K562 (cell line): Measurements from ENCODE around the gene ADCY5. TPM values are rescaled to one million over a fixed set of nuclear protein-coding genes. Genes with fewer than 3 reads are reported as not detected.

Source experiments
- ATAC-seq: fragments of 200-7000 bp; cut with Tn5 transposase; 3 replicates; pipeline ENCODE4 v1.9.1; 2020; ENCODE audit warnings: moderate library complexity
- BruUV-seq: library from RNA; stranded (reverse); fragments of 400-500 nt; replicated peaks from 2 replicates; lab custom pipeline; 2021; lab: Mats Ljungman, UMichigan
- CTCF ChIA-PET: fragments of 300-600 bp; formaldehyde crosslinking; extraction: SDS; loops from one replicate; lab custom pipeline; 2021; ENCODE audit warnings: low intra/inter-chr PET ratio; lab: Yijun Ruan, JAX
- POLR2A ChIA-PET: fragments of 300-600, 350-650 bp; sonication (Branson Sonifier 250); formaldehyde crosslinking; extraction: SDS; loops from one replicate; lab custom pipeline; 2021; ENCODE audit warnings: antibody characterized with exemption, inconsistent platforms; lab: Yijun Ruan, JAX
- DNase-seq, 4 experiments: peaks; one replicate each; pipeline versions ENCODE4 v3.0.0 to v3.0.0-alpha.2; 2011 to 2018; ENCODE audit warnings: low spot score in 3 of 4, mixed read lengths in 3 of 4; ENCODE audit errors: extremely low read depth in 1 of 4
- FAIRE-seq: peaks from 2 replicates; lab custom pipeline; 2011; peaks lifted over from hg19 to GRCh38; lab: Jason Lieb, UNC
- H2AFZ ChIP-seq: 2 replicates; pipeline ENCODE4 v1.6.0; 2011; ENCODE audit warnings: low read depth, low read length, control low read depth, inconsistent platforms
- H3K27ac ChIP-seq: fragments of 200-600 bp; 3 replicates; pipeline ENCODE4 v1.8.0; 2011; ENCODE audit warnings: low read depth, mild to moderate bottlenecking, control low read depth, inconsistent platforms, low read length, moderate library complexity, mixed read lengths; ENCODE audit errors: extremely low read depth
- H3K27me3 ChIP-seq, 2 experiments: fragments of 300-600 bp in 1 of 2; 2 replicates in 1 of 2; 3 replicates in 1 of 2; pipeline versions ENCODE4 v1.6.0 to v1.8.0; 2011; ENCODE audit warnings: inconsistent platforms in 2 of 2, low read length in 2 of 2, mild to moderate bottlenecking in 1 of 2, mixed read lengths in 1 of 2, moderate library complexity in 1 of 2; ENCODE audit not compliant: control insufficient read depth in 2 of 2, insufficient read depth in 2 of 2
- H3K36me3 ChIP-seq: fragments of 300-600 bp; 3 replicates; pipeline ENCODE4 v1.8.0; 2011; ENCODE audit warnings: mild to moderate bottlenecking, low read length, inconsistent platforms; ENCODE audit not compliant: control insufficient read depth, insufficient read depth
- H3K4me1 ChIP-seq, 2 experiments: fragments of 200-600 bp in 1 of 2; replicated peaks in 1 of 2; 2 replicates in 1 of 2; 3 replicates in 1 of 2; pipeline versions ENCODE4 v1.5.1 to v1.8.0; 2011; ENCODE audit warnings: inconsistent platforms in 2 of 2, low read length in 2 of 2, mild to moderate bottlenecking in 1 of 2, mixed read lengths in 1 of 2, moderate library complexity in 1 of 2; ENCODE audit not compliant: control insufficient read depth in 2 of 2, insufficient read depth in 2 of 2
- H3K4me2 ChIP-seq: 2 replicates; pipeline ENCODE4 v1.6.1; 2011; ENCODE audit warnings: low read length, control low read depth, inconsistent platforms, mixed read lengths; ENCODE audit not compliant: insufficient read depth
- H3K4me3 ChIP-seq: fragments of 200-600 bp; sonication (generic), shearing (Covaris generic); 2 replicates; pipeline ENCODE4 v1.5.1; 2016; ENCODE audit warnings: control low read depth, inconsistent platforms
- H3K79me2 ChIP-seq: fragments of 200-600 bp; 3 replicates; pipeline ENCODE4 v1.8.0; 2011; ENCODE audit warnings: low read length, inconsistent platforms; ENCODE audit not compliant: control insufficient read depth, insufficient read depth
- H3K9ac ChIP-seq, 2 experiments: 2 replicates each; pipeline versions ENCODE4 v1.6.0 to v1.6.1; 2011; ENCODE audit warnings: low read depth in 2 of 2, low read length in 2 of 2, control low read depth in 1 of 2, inconsistent platforms in 1 of 2, mild to moderate bottlenecking in 1 of 2, mixed read lengths in 1 of 2; ENCODE audit not compliant: insufficient read depth in 1 of 2
- H3K9me1 ChIP-seq: one replicate; pipeline ENCODE4 v1.6.0; 2011; ENCODE audit warnings: inconsistent platforms, mild to moderate bottlenecking, low read length, moderate library complexity; ENCODE audit not compliant: control insufficient read depth, insufficient read depth
- H3K9me3 ChIP-seq: replicated peaks from 2 replicates; pipeline ENCODE4 v1.5.1; 2011; ENCODE audit warnings: low read depth, low read length, inconsistent platforms; ENCODE audit not compliant: control insufficient read depth, insufficient read depth
- H4K20me1 ChIP-seq: replicated peaks from 2 replicates; pipeline ENCODE4 v1.6.1; 2011; ENCODE audit warnings: low read length, inconsistent platforms, mixed read lengths; ENCODE audit not compliant: control insufficient read depth, insufficient read depth
- C11orf30 ChIP-seq: fragments of 450-650 bp; IDR thresholded peaks from 2 replicates; pipeline ENCODE4 v1.6.1; 2016; ENCODE audit warnings: low read depth, mild to moderate bottlenecking
- FOS ChIP-seq: IDR thresholded peaks from 3 replicates; pipeline ENCODE4 v1.6.1; 2011; ENCODE audit not compliant: insufficient read length; ENCODE audit errors: extremely low read depth
- NFRKB ChIP-seq: fragments of 450-650 bp; IDR thresholded peaks from 2 replicates; pipeline ENCODE4 v1.6.1; 2016; ENCODE audit warnings: low read depth
- PHF21A ChIP-seq: fragments of 450-650 bp; IDR thresholded peaks from 2 replicates; pipeline ENCODE4 v1.6.1; 2017; ENCODE audit warnings: low read depth, borderline replicate concordance
- PTRF ChIP-seq: fragments of 450-650 bp; IDR thresholded peaks from 2 replicates; pipeline ENCODE4 v1.6.1; 2016; ENCODE audit warnings: mild to moderate bottlenecking, missing genetic modification characterization, missing compliant biosample characterization
- TAF15 ChIP-seq: fragments of 200-400 bp; formaldehyde crosslinking; IDR thresholded peaks from 2 replicates; pipeline ENCODE4 v1.6.1; 2017; ENCODE audit warnings: mild to moderate bottlenecking, low read depth, low read length, moderate library complexity
- ZC3H11A ChIP-seq: IDR thresholded peaks from 2 replicates; pipeline ENCODE4 v1.6.1; 2012; ENCODE audit warnings: low read depth, low read length, improper control_type of control experiment
- ZNF146 ChIP-seq: IDR thresholded peaks from one replicate; pipeline ENCODE4 v1.6.1; 2018; ENCODE audit warnings: missing compliant biosample characterization; ENCODE audit not compliant: unreplicated experiment
- ZNF57 ChIP-seq: fragments of 450-650 bp; formaldehyde crosslinking; IDR thresholded peaks from 2 replicates; pipeline ENCODE4 v1.4.0; 2020; ENCODE audit warnings: mild to moderate bottlenecking, moderate library complexity
- ZNF589 ChIP-seq: fragments of 200-800 bp; sonication (Bioruptor generic); IDR thresholded peaks from 2 replicates; pipeline ENCODE4 v1.6.1; 2016; ENCODE audit warnings: low read depth, missing genetic modification characterization, missing compliant biosample characterization
- ZNF785 ChIP-seq: fragments of 250-450 bp; sonication (Bioruptor Pico); IDR thresholded peaks from 2 replicates; pipeline ENCODE4 v1.4.0; 2020; ENCODE audit warnings: mild to moderate bottlenecking
- WGBS: fragments of 100-300 bp; shearing (Covaris generic); methylation state at CpG from one replicate; pipeline ENCODE4 v1.1.6; 2016; ENCODE audit warnings: low coverage, mixed read lengths; ENCODE audit not compliant: insufficient coverage; ENCODE audit errors: missing lambda C conversion rate; 5-methylcytosine and 5-hydroxymethylcytosine counted together
- in situ Hi-C: fragments of 300-500 bp; cut with MboI; formaldehyde crosslinking; loops from 4 replicates; pipeline ENCODE4 v1.15.0; 2018; ENCODE audit warnings: inconsistent platforms, mixed read lengths
- intact Hi-C: fragments of 100-400 bp; cut with micrococcal nuclease; formaldehyde crosslinking; loops from 2 replicates; pipeline ENCODE4 v1.14.2; 2022
- polyA plus RNA-seq, 8 experiments: library from polyadenylated mRNA; depleted of rRNA in 4 of 8; stranded (reverse) in 5 of 8; unstranded in 3 of 8; fragments of >200 nt; fragmentation: Nextera tagmentation in 2 of 8; fragmentation: Illumina TruSeq in 1 of 8; extraction: Ambion mirVana in 2 of 8; extraction: Trizol in 1 of 8; gene quantifications; 2 replicates each; pipeline versions ENCODE4 v1.2.1 to v1.2.3, GENCODE V29; 2011 to 2014; ENCODE audit warnings: inconsistent platforms in 1 of 8, missing spikeins in 1 of 8
- total RNA-seq, 7 experiments: library from RNA; depleted of rRNA in 6 of 7; stranded (reverse); fragments of >200 nt in 6 of 7; fragmentation: Illumina TruSeq in 2 of 7; extraction: Trizol in 2 of 7; gene quantifications; 2 replicates each; pipeline versions ENCODE4 v1.2.1 to v1.2.3, GENCODE V29; 2011 to 2021; ENCODE audit warnings: low replicate concordance in 1 of 7

Gene ADCY5
- total and polyA plus RNA-seq, 9 of the 15 experiments (the other 6 are each of a cell fraction or from before 2014, with no cell fraction given): under 0.01 TPM; not detected in 8

DNA sequence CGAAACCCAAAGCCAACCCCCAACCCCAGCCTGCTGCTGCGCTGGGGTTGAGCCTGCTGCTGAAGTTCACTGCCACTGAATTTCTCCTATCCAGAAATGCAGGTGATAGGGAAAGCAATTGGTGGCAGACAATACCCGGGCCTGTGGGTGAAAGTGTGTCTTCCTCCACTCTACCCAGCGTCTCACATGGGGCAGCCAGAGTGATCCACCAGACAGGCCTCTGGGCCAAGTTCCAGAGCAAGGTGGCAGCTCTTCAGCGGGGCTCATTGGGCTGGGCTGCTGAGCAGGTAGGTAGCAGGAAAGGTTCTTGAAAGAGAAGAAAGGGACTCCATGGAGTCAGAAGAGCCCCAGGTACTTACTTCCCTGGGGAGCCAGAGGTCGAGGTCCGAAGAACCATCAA lies 6.0 kb downstream of the ADCY5 start:
- POLR2A ChIA-PET: no interaction called here
- TF ChIP-seq ZNF785 (CRISPR knock-in tag) (no peak), FOS (no peak), ZNF589 (no peak), PHF21A (no peak), C11orf30 (no peak), ZNF146 (no peak), NFRKB (no peak), TAF15 (no peak), ZNF57 (CRISPR knock-in tag) (no peak), PTRF (tag) (no peak), ZC3H11A (no peak)
- no peaks in the 10 kb centered on the region for H3K9me1 ChIP-seq
- H3K36me3 ChIP-seq: no peaks in the 10 kb centered on the region
- H2AFZ ChIP-seq: no peak overlapping the region
- in situ Hi-C loops (no loop called here), intact Hi-C loops (no loop called here)
- peaks cover 0 to 31% of the 10 kb centered on the region in 2 experiments; a peak in 3 of 5 replicates for H3K27me3 ChIP-seq
- peaks cover 6% of the 10 kb centered on the region; the same call in 1 of the 2 replicates for H4K20me1 ChIP-seq
- 1% methylated on average over 7 of the region's 7 CpGs for WGBS
- no peak overlapping the region for H3K4me2 ChIP-seq
- FAIRE-seq (no peak), ATAC-seq (no peak), DNase-seq (no peak)
- no peak overlapping the region for H3K9ac ChIP-seq
- H3K27ac ChIP-seq: no peak overlapping the region
- BruUV-seq: no TSS peak
- H3K9me3 ChIP-seq: no peaks in the 10 kb centered on the region
- H3K4me3 ChIP-seq: no peak overlapping the region
- peaks cover 0 to 7% of the 10 kb centered on the region in 2 experiments; a peak in 1 of 5 replicates for H3K4me1 ChIP-seq
- CTCF ChIA-PET: no interaction called here
- H3K79me2 ChIP-seq: no peaks in the 10 kb centered on the region
